Kidney epithelial cell (primary cell): Measurements from ENCODE around the gene DCDC2B. TPM values are rescaled to one million over a fixed set of nuclear protein-coding genes. Genes with fewer than 3 reads are reported as not detected.
A peak's percentile ranks its signal among the peaks of the same experiment; 100 is the strongest.

ENCODE experiments used
- DNase-seq: peaks from one replicate; pipeline ENCODE4 v3.0.0-alpha.2; 2010; ENCODE audit warnings: low read depth
- H3K27me3 ChIP-seq: 2 replicates; pipeline ENCODE4 v1.6.0; 2011; ENCODE audit warnings: low read length; ENCODE audit not compliant: control insufficient read depth, insufficient read depth
- H3K36me3 ChIP-seq: 2 replicates; pipeline ENCODE4 v1.5.1; 2011; ENCODE audit warnings: low read length; ENCODE audit not compliant: control insufficient read depth, insufficient read depth
- H3K4me3 ChIP-seq: 2 replicates; pipeline ENCODE4 v1.5.1; 2011; ENCODE audit warnings: low read depth, mild to moderate bottlenecking, control low read depth, low read length
- total RNA-seq: library from RNA; depleted of rRNA; stranded (reverse); fragments of >200 nt; gene quantifications from 2 replicates; pipeline ENCODE4 v1.2.3, GENCODE V29; 2015
- TF ChIP-seq, protein P1 (sequence below): IDR thresholded peaks from 2 replicates; pipeline ENCODE4 v1.5.1; 2011; ENCODE audit warnings: mild to moderate bottlenecking, moderate library complexity, low read length, control low read depth, inconsistent platforms; ENCODE audit not compliant: insufficient read depth, poor library complexity, severe bottlenecking

The DCDC2B gene
- total RNA-seq, 1 donor from 2014 or later: not detected

DNA sequence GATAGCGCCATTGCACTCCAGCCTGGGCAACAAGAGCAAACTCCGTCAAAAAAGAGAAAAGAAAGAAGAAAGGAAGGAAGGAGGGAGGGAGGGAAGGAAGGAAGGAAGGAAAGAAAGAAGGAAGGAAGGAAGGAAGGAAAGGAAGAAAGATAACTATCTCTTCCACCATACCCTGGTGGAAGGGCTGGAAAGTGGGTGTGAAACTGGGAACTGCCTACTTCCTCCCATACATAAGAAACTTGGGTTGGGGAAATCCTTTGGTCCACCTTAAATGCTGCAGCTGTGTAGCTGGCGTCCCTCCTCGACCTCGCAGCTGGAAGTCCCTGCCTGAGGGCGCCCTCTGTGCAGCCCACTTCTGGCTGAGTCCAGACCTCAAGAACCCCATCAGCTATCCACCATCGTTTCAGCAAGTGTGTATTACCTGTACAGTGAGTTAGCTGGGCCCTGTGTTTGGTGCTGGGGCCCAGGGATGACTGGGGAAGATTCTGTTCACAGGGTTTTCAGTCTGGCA is 33.5 kb downstream of the DCDC2B start:
- Histone ChIP-seq H3K36me3 (no peaks in the 10 kb centered on the region), H3K4me3 (no peak overlapping the region), H3K27me3 (no peaks in the 10 kb centered on the region)
- no peak for DNase-seq
- TF ChIP-seq, protein P1, sequence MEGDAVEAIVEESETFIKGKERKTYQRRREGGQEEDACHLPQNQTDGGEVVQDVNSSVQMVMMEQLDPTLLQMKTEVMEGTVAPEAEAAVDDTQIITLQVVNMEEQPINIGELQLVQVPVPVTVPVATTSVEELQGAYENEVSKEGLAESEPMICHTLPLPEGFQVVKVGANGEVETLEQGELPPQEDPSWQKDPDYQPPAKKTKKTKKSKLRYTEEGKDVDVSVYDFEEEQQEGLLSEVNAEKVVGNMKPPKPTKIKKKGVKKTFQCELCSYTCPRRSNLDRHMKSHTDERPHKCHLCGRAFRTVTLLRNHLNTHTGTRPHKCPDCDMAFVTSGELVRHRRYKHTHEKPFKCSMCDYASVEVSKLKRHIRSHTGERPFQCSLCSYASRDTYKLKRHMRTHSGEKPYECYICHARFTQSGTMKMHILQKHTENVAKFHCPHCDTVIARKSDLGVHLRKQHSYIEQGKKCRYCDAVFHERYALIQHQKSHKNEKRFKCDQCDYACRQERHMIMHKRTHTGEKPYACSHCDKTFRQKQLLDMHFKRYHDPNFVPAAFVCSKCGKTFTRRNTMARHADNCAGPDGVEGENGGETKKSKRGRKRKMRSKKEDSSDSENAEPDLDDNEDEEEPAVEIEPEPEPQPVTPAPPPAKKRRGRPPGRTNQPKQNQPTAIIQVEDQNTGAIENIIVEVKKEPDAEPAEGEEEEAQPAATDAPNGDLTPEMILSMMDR: no peak

DNA sequence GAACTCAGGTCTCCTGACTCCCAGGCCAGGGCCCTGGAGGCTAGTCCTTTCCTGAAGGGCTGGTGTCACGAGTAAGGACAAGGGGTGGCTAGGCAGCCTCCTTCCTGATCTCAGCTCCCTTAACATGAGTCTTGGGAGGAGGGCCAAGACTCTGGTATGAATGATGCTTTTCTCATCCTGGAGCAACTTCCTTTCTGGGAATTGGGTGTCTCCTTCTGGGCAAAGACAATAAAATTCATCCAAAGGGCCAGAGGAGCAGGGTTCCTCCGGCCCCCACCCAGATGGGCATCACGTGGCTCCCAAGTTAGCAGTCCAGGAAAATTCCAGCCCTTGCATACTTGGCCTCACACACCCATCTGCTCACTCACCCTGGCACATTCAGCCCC is 38.0 kb downstream of the DCDC2B start, which contains the start of gene FAM167B:
TSS of gene FAM167B (plus strand) at position 335 of the 386 bp plus-strand sequence. CDS start 200 bp downstream, outside the sequence.
- Histone ChIP-seq H3K36me3 (no peaks in the 10 kb centered on the region), H3K27me3 (no peaks in the 10 kb centered on the region), H3K4me3 (no peak within 1 kb of the TSS)
- DNase-seq: no peak
- TF ChIP-seq, protein P1: no peak

DNA sequence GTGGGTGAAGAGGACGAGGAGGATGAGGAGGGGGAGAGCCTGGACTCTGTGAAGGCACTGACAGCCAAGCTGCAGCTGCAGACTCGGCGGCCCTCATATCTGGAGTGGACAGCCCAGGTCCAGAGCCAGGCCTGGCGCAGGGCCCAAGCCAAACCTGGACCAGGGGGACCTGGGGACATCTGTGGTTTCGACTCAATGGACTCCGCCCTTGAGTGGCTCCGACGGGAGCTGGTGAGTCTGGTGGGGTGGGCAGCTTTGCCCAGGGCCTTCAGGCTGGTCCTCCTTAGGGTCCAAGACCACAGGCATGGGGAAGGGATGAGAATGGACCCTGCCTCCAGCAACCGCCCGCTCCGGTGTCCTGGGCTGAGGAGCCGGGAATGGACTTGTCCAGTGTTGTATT is 38.6 kb downstream of the DCDC2B start:
- Histone ChIP-seq H3K27me3 (no peaks in the 10 kb centered on the region), H3K36me3 (no peaks in the 10 kb centered on the region), H3K4me3 (no peak overlapping the region)
- TF ChIP-seq, protein P1: no peak
- DNase-seq: no peak

DNA sequence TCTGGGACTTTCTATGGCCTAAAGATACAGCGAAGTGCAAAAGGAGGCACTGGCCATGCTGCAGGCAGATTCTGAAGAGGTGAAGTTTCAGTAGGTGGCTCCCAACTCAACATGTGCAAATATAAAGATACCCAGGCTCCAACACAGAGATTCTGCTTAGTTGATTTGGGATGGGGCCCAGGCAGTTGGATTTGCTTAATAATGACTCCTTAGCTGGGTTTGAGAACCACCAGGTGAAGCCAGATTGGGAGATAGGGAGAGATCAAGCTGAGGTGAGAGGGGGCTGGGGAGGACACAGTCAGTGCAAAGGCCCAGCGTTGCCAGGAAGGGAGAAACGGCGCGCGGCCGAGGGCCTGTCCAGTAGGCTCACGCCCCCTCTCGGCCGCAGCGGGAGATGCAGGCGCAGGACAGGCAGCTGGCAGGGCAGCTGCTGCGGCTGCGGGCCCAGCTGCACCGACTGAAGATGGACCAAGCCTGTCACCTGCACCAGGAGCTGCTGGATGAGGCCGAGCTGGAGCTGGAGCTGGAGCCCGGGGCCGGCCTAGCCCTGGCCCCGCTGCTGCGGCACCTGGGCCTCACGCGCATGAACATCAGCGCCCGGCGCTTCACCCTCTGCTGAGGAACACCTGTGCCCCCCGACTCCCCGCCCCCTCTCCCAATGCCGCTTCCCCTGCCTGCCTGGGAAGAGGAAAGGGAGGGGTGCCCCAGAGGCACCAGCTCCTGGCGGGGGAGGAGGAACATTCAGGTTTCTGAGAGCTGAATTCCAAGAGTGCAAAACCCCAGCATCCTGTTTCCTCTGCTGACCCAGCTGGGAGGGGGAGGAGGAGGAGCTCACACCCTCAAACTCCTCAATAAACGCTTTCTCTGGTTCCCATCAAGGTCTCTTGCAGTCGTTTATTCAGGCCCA is 39.3 kb downstream of the DCDC2B start:
- Histone ChIP-seq H3K4me3 (no peak overlapping the region), H3K27me3 (no peaks in the 10 kb centered on the region), H3K36me3 (no peaks in the 10 kb centered on the region)
- TF ChIP-seq, protein P1: peak; percentile 84
- no peak for DNase-seq

DNA sequence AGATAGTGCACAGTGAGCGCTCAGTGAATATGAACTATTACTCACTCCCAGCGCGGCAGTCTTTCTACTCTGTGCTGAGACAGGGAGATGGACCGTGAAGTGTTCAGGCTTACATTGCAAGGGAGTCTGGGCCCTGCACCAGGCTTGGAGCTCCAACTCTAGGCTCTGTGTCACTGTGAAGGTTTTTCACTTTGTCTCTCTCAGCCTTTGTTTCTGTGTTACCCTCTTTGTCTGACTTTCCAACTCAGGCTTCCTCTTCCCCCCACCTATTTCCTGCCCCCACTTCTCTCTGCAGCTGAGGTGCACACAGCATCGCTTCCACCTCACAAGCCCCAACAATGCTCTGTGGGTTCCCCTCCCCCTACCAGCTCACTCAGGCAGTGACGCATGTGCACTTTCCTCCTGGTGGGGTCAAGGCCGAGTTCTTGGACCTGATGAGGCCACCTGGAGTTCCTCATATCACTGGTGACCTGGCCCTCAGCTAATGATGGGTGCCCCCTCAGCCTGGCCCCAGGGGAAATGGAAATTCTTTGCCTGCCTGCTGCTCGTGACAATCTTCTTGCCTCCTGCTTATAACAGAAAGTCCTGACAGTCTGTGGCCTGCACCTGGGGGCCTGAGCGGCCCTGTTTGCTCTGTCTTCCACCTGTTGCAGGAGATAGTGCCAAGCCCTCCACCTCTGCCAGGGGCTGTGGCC is 41.1 kb downstream of the DCDC2B start:
- no peaks in the 10 kb centered on the region for H3K27me3 ChIP-seq
- no peaks in the 10 kb centered on the region for H3K36me3 ChIP-seq
- H3K4me3 ChIP-seq: no peak overlapping the region
- no peak for DNase-seq
- TF ChIP-seq, protein P1: no peak
